K562 (cell line): Measurements from ENCODE around the gene SERPINA1. TPM values are rescaled to one million over a fixed set of nuclear protein-coding genes. Genes with fewer than 3 reads are reported as not detected.

Source experiments
- AFF1 ChIP-seq, 2 experiments: fragments of 450-650 bp; IDR thresholded peaks; 2 replicates each; pipeline ENCODE4 v1.6.1; 2018; ENCODE audit warnings: mild to moderate bottlenecking in 2 of 2, low read depth in 1 of 2; ENCODE audit not compliant: partially characterized antibody in 2 of 2
- ARNT ChIP-seq, 2 experiments: fragments of 450-650 bp; IDR thresholded peaks; 2 replicates each; pipeline ENCODE4 v1.6.1; 2016; ENCODE audit warnings: mild to moderate bottlenecking in 1 of 2
- polyA plus RNA-seq, 8 experiments: library from polyadenylated mRNA; depleted of rRNA in 4 of 8; stranded (reverse) in 5 of 8; unstranded in 3 of 8; fragments of >200 nt; fragmentation: Nextera tagmentation in 2 of 8; fragmentation: Illumina TruSeq in 1 of 8; extraction: Ambion mirVana in 2 of 8; extraction: Trizol in 1 of 8; gene quantifications; 2 replicates each; pipeline versions ENCODE4 v1.2.1 to v1.2.3, GENCODE V29; 2011 to 2014; ENCODE audit warnings: inconsistent platforms in 1 of 8, missing spikeins in 1 of 8
- total RNA-seq, 7 experiments: library from RNA; depleted of rRNA in 6 of 7; stranded (reverse); fragments of >200 nt in 6 of 7; fragmentation: Illumina TruSeq in 2 of 7; extraction: Trizol in 2 of 7; gene quantifications; 2 replicates each; pipeline versions ENCODE4 v1.2.1 to v1.2.3, GENCODE V29; 2011 to 2021; ENCODE audit warnings: low replicate concordance in 1 of 7
- TF ChIP-seq, protein P1 (sequence below): fragments of 450-650 bp; IDR thresholded peaks from 2 replicates; pipeline ENCODE4 v1.6.1; 2017; ENCODE audit warnings: antibody characterized with exemption

The SERPINA1 gene
- total and polyA plus RNA-seq, 9 of the 15 experiments (the other 6 are each of a cell fraction or from before 2014, with no cell fraction given): 4.1 TPM; not detected in 8

- TF ChIP-seq AFF1 (IDR thresholded peaks at IDR 0.05; ENCODE audit: low read depth in 1 of 2, partially characterized antibody in 2 of 2) (no peak), ARNT (IDR thresholded peaks at IDR 0.05) (no peak)
- TF ChIP-seq, protein P1, sequence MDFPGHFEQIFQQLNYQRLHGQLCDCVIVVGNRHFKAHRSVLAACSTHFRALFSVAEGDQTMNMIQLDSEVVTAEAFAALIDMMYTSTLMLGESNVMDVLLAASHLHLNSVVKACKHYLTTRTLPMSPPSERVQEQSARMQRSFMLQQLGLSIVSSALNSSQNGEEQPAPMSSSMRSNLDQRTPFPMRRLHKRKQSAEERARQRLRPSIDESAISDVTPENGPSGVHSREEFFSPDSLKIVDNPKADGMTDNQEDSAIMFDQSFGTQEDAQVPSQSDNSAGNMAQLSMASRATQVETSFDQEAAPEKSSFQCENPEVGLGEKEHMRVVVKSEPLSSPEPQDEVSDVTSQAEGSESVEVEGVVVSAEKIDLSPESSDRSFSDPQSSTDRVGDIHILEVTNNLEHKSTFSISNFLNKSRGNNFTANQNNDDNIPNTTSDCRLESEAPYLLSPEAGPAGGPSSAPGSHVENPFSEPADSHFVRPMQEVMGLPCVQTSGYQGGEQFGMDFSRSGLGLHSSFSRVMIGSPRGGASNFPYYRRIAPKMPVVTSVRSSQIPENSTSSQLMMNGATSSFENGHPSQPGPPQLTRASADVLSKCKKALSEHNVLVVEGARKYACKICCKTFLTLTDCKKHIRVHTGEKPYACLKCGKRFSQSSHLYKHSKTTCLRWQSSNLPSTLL: no peak
Measured at GRCh38 chr14:94344389-94344788, 44.0 kb downstream of the SERPINA1 start (continued).
